Measurements from ENCODE around the gene CADPS.

The CADPS gene

DNA sequence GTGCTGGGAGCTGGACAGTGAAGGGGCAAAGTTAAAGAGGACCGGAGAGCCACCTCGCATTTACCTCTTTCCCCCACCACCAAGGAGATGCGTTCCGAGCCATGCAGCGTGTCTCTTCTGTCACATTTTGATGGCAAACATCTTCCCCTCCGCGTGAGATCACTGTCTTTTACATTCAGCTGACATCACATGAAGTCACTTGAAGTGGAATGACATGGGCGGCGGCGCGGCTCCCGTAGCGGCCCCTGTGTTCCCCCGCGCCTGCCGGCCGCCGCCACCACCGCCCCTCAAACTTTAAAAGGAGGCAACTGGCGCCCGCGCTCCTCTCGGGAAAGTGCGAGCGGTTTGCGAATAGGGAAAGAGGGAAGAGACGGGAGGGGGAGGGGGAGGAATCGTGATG lies 502.0 kb downstream of the CADPS start, which contains the start of gene FEZF2:
Gene FEZF2, minus strand, starts transcription at position 336 of the 400 bp plus-strand sequence. CDS start 682 bp downstream, outside the sequence.
- no peak for DNase-seq (ENCODE audit: low read depth)

GRCh38 chr3:62372621-62373041 lies 502.6 kb downstream of the CADPS start:
- DNase-seq (ENCODE audit: low read depth): no peak

DNA sequence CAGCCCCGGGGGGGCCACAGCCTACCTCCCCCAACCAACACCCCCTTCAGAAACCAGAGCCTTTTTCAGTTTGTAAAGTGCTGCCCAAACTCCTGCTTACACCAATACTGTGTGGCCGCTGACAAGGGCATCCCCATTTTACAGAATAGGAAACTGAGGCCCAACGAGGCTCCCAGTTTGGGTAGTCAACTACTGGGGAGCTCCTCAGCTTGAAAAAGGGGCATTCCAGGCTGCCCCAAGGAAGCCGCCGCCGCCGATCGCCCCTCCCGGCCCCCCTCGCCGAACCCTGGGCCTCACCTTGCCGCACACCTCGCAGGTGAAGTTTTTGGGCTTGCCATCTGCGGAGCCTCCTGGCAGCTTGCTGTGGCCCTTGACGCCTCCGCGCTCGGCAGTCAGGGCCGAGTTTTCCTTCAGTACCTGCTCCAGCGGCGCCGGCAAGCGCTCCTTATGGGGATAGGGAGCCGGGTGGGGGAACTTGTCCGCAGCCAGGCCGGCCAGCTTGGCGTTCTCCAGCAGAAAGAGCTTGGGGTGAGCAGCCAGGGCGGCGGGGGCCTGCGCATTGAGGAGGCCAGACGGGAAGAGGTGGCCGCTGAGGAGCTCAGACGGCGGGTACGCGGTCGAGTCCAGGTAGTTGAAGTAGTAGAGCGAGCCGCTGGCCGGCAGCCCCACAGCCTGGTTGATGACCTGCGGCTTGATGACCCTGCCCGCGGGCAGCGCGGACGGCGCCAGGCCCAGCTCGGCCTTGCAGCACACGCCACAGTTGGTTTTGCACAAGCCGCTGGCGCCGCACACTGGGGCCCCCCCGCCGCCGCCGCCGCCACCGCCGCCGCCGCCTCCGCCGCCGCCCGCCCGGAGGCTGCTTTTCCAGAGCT lies 503.3 kb downstream of the CADPS start:
- no peak for DNase-seq (ENCODE audit: low read depth)

GRCh38 chr3:62370858-62371719 lies 504.1 kb downstream of the CADPS start:
- DNase-seq (ENCODE audit: low read depth): no peak

GRCh38 chr3:62370112-62370857 lies 504.9 kb downstream of the CADPS start:
- no peak for DNase-seq (ENCODE audit: low read depth)

DNA sequence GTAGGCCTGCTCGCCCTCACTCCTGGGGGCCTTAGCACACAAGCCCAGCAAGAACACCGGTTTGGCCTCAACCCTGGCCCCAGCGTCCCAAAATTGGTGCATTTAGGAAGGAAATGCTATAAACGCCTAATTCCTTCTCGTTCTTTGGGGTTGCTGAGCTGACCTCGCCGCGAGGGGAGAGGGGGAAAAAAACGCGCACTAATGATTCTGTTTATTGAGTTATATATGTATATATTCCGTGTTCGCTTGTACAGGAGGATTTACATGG lies 505.8 kb downstream of the CADPS start:
- no peak for DNase-seq (ENCODE audit: low read depth)

GRCh38 chr3:62368705-62369475 lies 506.3 kb downstream of the CADPS start:
- no peak for DNase-seq (ENCODE audit: low read depth)

GRCh38 chr3:62368290-62368704 lies 506.9 kb downstream of the CADPS start:
- no peak for DNase-seq (ENCODE audit: low read depth)

DNA sequence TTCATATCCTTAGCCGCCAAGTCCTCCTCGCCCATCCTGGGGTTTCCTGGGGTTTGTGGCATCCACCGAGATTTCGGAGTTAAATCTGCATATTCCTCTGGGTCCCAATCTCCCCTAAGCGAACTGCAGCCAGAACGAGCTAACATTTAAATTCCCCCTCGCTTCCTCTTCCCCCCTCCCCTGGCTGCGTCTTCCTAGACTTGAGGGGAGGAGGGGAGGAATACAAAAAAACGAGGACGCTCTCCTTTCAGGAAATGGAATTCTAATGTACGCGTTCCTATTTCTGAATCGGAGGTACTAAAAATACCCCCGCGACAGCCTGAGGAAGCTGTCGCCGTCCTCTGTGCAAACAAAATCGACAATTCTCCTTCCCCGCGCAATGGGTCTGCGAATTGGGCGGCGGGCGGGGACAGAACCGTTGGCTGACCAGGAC lies 507.4 kb downstream of the CADPS start:
- DNase-seq (ENCODE audit: low read depth): no peak

DNA sequence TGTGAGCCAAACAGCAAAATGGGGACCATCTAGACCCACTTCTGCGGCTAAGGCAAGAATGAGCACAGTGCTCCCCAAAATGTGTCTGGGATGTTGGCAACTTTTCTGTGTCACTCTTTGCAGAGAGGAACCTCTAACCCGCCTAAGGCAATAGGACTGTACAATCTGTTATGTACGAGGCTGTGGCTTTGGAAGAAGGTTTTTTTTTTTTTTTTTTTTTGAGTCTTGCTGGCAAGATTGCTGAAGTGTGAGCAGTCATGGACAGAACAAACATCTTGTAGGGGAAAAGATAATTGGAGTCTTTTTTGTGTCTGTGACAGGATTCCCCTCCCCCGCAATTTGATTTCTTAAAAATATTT lies 509.1 kb downstream of the CADPS start:
- no peak for DNase-seq (ENCODE audit: low read depth)

- DNase-seq (ENCODE audit: low read depth): no peak
Observed at GRCh38 chr3:62365391-62366125, 509.7 kb downstream of the CADPS start.

- no peak for DNase-seq (ENCODE audit: low read depth)
Observed at GRCh38 chr3:62364191-62364590, 511.0 kb downstream of the CADPS start.

DNA sequence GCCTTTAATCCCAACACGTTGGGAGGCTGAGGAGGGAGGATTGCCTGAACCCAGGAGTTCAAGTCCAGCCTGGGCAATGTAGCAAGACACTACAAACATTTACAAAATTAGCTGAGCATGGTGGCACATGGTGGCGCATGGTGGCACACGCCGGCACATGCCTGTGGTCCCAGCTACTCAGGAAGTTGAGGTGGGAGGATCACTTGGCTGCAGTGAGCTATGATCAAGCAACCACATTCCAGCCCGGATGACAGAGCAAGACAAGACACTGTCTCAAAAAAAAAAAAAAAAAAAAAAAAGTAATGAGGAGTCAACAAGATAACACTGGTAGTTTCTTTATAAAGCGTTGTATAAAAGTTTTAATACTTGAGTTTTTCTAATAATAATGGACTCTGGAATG lies 511.9 kb downstream of the CADPS start:
- no peak for DNase-seq (ENCODE audit: low read depth)

GRCh38 chr3:62361824-62362223 lies 513.4 kb downstream of the CADPS start:
- no peak for DNase-seq (ENCODE audit: low read depth)

- DNase-seq (ENCODE audit: low read depth): no peak
Observed at GRCh38 chr3:62361261-62361660, 514.0 kb downstream of the CADPS start.

GRCh38 chr3:62359531-62359930 lies 515.7 kb downstream of the CADPS start:
- DNase-seq (ENCODE audit: low read depth): no peak

DNA sequence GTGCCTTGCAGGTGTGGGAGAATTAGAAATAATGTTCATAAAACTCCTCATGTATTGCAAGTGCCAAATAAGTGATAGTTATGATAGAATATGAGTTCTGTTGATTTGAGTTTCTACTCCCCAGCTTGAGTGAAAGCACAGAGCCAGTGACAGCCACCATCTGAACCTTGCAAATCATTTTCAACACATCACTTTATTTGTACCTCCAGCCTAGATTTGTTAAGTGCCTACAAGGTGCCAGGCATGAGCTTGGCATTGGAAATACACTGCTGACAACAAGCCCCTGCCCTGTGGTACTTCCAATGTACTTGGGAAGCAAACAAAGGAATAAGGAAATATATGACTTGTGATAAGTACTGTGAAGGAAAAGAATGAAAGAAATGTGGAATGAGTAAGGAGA lies 518.9 kb downstream of the CADPS start:
- no peak for DNase-seq (ENCODE audit: low read depth)

GRCh38 chr3:62355703-62356102 lies 519.5 kb downstream of the CADPS start:
- DNase-seq (ENCODE audit: low read depth): no peak
